Body of pancreas (tissue), 4 donors: ENCODE data around the gene RND2. TPM values are rescaled to one million over a fixed set of nuclear protein-coding genes. Genes with fewer than 3 reads are reported as not detected.

ENCODE experiments used
- ATAC-seq: fragments of 150-250 bp; one replicate; pipeline ENCODE4 v1.9.1; 2016
- DNase-seq, 4 donors: peaks; one replicate each; pipeline ENCODE4 v3.0.0-alpha.2; 2019
- H3K27ac ChIP-seq, 4 donors: fragments of 200-600 bp; sonication (generic); 1 replicate in 3 of 4; 2 replicates in 1 of 4; pipeline versions ENCODE4 v1.5.1 to v1.6.1; 2016 to 2019; ENCODE audit warnings: mild to moderate bottlenecking in 1 of 4, mixed read lengths in 1 of 4, moderate library complexity in 1 of 4
- H3K27me3 ChIP-seq, 2 donors: fragments of 200-600 bp; sonication (generic); one replicate each; pipeline ENCODE4 v1.6.0; 2016; ENCODE audit warnings: mild to moderate bottlenecking in 1 of 2
- H3K36me3 ChIP-seq, 2 donors: fragments of 200-600 bp; sonication (generic); replicated peaks in 1 of 2; 2 replicates each; pipeline ENCODE4 v1.5.1; 2016; ENCODE audit warnings: low read depth in 2 of 2; ENCODE audit not compliant: insufficient read depth in 1 of 2
- H3K4me1 ChIP-seq: fragments of 200-600 bp; sonication (generic); one replicate; pipeline ENCODE4 v1.6.0; 2016
- H3K4me3 ChIP-seq, 2 donors: fragments of 200-600 bp; sonication (generic); 1 replicate in 1 of 2; 2 replicates in 1 of 2; pipeline ENCODE4 v1.5.1; 2016 to 2019
- H3K9me3 ChIP-seq, 3 donors: fragments of 200-600 bp; sonication (generic); 1 replicate in 2 of 3; 2 replicates in 1 of 3; pipeline ENCODE4 v1.5.1; 2016
- CTCF ChIP-seq, 7 experiments: fragments of 450-650 bp in 4 of 7; fragments of 200-600 bp in 3 of 7; sonication (generic) in 3 of 7; IDR thresholded peaks; one replicate each; pipeline ENCODE4 v1.5.1; 2016 to 2019; ENCODE audit warnings: antibody characterized with exemption in 7 of 7
- POLR2A ChIP-seq, 3 donors: fragments of 450-650 bp; IDR thresholded peaks; one replicate each; pipeline ENCODE4 v1.6.1; 2016; ENCODE audit warnings: antibody characterized with exemption in 3 of 3, mild to moderate bottlenecking in 2 of 3
- WGBS, 2 donors: methylation state at CpG; one replicate each; pipeline ENCODE4 v1.1.5; 2017; 5-methylcytosine and 5-hydroxymethylcytosine counted together
- intact Hi-C: fragments of 100-400 bp; cut with DNase I; formaldehyde crosslinking; loops from one replicate; pipeline ENCODE4 v1.15.1; 2023
- total RNA-seq, 2 donors: library from RNA; depleted of rRNA; stranded (reverse); fragments of >200 nt; gene quantifications; one replicate each; pipeline ENCODE4 v1.1.0, GENCODE V29; 2016

The RND2 gene
- total RNA-seq, 2 donors from 2014 or later = 0.33 to 0.52 TPM

GRCh38 chr17:43014020-43014648 lies 10.9 kb upstream of the RND2 start:
- WGBS, 2 donors = 73 to 85% methylated on average over 7 to 11 of the region's 12 CpGs
- no peak overlapping the region for H3K27ac ChIP-seq
- TF ChIP-seq CTCF (IDR thresholded peaks at IDR 0.05) (no peak), POLR2A (IDR thresholded peaks at IDR 0.05) (no peak)
- no peaks in the 10 kb centered on the region for H3K9me3 ChIP-seq
- H3K4me1 ChIP-seq = peaks cover 14% of the 10 kb centered on the region
- H3K4me3 ChIP-seq = no peak overlapping the region
- no peak for ATAC-seq
- DNase-seq = no peak
- intact Hi-C loops = loop anchor here (10.0 kb wide), 1 partner anchor 331 kb away; no protein-coding TSS in a partner anchor
- no peaks in the 10 kb centered on the region for H3K36me3 ChIP-seq
- H3K27me3 ChIP-seq = no peaks in the 10 kb centered on the region

GRCh38 chr17:43014649-43015542 lies 10.1 kb upstream of the RND2 start:
- TF ChIP-seq CTCF (IDR thresholded peaks at IDR 0.05) (no peak), POLR2A (IDR thresholded peaks at IDR 0.05) (no peak)
- peaks cover 20% of the 10 kb centered on the region for H3K4me1 ChIP-seq

GRCh38 chr17:43015579-43015978 lies 9.5 kb upstream of the RND2 start:
- no peak for TF ChIP-seq POLR2A (IDR thresholded peaks at IDR 0.05)
- Histone ChIP-seq H3K36me3 (no peaks in the 10 kb centered on the region), H3K27me3 (no peaks in the 10 kb centered on the region), H3K9me3 (no peaks in the 10 kb centered on the region), H3K4me3 (no peak overlapping the region), H3K4me1 (peaks cover 23% of the 10 kb centered on the region), H3K27ac (peak overlapping the region in 1 of 4 donors; percentile 6)
- WGBS, 2 donors = 58 to 79% methylated on average over 9 of the region's 9 CpGs
- DNase-seq (peak in 3 of 4 donors; percentile 27 to 34 (median 28)), ATAC-seq (peak; percentile 38)
- intact Hi-C loops = loop anchor here (10.0 kb wide), 1 partner anchor 329 kb away; no protein-coding TSS in a partner anchor

More at GRCh38 chr17:43014649-43015542, 10.1 kb upstream of the RND2 start:
- Histone ChIP-seq H3K27me3 (no peaks in the 10 kb centered on the region), H3K4me3 (no peak overlapping the region), H3K27ac (peak overlapping the region in 1 of 4 donors; percentile 6), H3K9me3 (no peaks in the 10 kb centered on the region), H3K36me3 (no peaks in the 10 kb centered on the region)
- WGBS, 2 donors = 75 to 83% methylated on average over 8 of the region's 8 CpGs
- DNase-seq (no peak), ATAC-seq (no peak)
- intact Hi-C loops = loop anchor here (10.0 kb wide), 1 partner anchor 330 kb away; no protein-coding TSS in a partner anchor

DNA sequence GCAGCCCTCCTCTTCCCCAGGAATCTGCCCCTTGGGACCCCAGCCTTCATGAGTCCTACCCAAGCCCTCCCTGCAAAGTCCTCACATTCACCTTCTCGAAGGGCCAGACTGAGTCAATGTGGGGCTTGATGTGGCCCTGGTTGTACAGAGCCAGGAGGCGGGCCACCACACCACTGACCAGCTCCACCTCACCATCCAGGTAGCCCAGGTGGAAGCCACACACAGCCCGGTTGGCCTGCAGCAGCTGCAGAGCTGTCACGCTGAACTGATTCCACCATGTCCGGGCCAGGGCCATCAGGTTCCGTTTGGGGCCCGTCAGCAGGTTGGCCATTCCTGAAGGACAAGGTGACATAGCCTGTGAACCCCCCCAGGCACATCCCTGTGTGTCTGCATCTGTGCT lies 8.8 kb upstream of the RND2 start:
- Histone ChIP-seq H3K36me3 (no peaks in the 10 kb centered on the region), H3K9me3 (no peaks in the 10 kb centered on the region), H3K27me3 (no peaks in the 10 kb centered on the region), H3K4me1 (peaks cover 22% of the 10 kb centered on the region), H3K4me3 (no peak overlapping the region), H3K27ac (no peak overlapping the region)
- no peak for DNase-seq
- TF ChIP-seq POLR2A (IDR thresholded peaks at IDR 0.05) (no peak), CTCF (IDR thresholded peaks at IDR 0.05) (no peak)
- 89% methylated on average over 7 of the region's 7 CpGs; no CpG with 5 or more reads in 1 of the 2 donors for WGBS, 2 donors
- intact Hi-C loops = loop anchor here (10.0 kb wide), 1 partner anchor 329 kb away; no protein-coding TSS in a partner anchor
- ATAC-seq = no peak
